Activated CD8-positive, alpha-beta memory T cell treated with anti-CD3 and anti-CD28 coated beads, Interleukin-2, amount 10 ng/mL, durations not matched to agents 7 days and 5 days (primary cell): ENCODE measurements around the gene ROS1. TPM values are rescaled to one million over a fixed set of nuclear protein-coding genes. Genes with fewer than 3 reads are reported as not detected.

ENCODE experiments used
- ATAC-seq: fragments of 150-1000 bp; cut with Tn5 transposase; one replicate; pipeline ENCODE4 v1.10.0; 2021; ENCODE audit warnings: moderate library complexity
- CTCF ChIA-PET: fragments of 350-600 bp; sonication (Branson Sonifier 250); formaldehyde crosslinking; loops from one replicate; lab custom pipeline; 2021; ENCODE audit warnings: antibody characterized with exemption; lab: Charles Lee
- DNase-seq: peaks from one replicate; pipeline ENCODE4 v3.0.0-alpha.2; 2020
- H3K27ac Mint-ChIP-seq: one replicate; pipeline ENCODE4 v1.8.0; 2021; ENCODE audit warnings: mild to moderate bottlenecking, mixed read lengths
- H3K27me3 Mint-ChIP-seq: one replicate; pipeline ENCODE4 v1.8.0; 2021; ENCODE audit warnings: mixed read lengths
- H3K36me3 Mint-ChIP-seq: one replicate; pipeline ENCODE4 v1.8.0; 2021; ENCODE audit warnings: mild to moderate bottlenecking, mixed read lengths
- H3K4me1 Mint-ChIP-seq: one replicate; pipeline ENCODE4 v1.8.0; 2021; ENCODE audit warnings: mixed read lengths
- H3K4me3 Mint-ChIP-seq: one replicate; pipeline ENCODE4 v1.8.0; 2021; ENCODE audit warnings: mild to moderate bottlenecking, moderate library complexity, mixed read lengths
- H3K9me3 Mint-ChIP-seq: one replicate; pipeline ENCODE4 v1.8.0; 2022; ENCODE audit warnings: low read depth, mixed read lengths
- total RNA-seq, 2 experiments: library from RNA; stranded (reverse); gene quantifications; one replicate each; pipeline ENCODE4 v1.2.3, GENCODE V29; 2021

Gene ROS1
- total RNA-seq, 2 experiments from 2014 or later, result not detected

DNA sequence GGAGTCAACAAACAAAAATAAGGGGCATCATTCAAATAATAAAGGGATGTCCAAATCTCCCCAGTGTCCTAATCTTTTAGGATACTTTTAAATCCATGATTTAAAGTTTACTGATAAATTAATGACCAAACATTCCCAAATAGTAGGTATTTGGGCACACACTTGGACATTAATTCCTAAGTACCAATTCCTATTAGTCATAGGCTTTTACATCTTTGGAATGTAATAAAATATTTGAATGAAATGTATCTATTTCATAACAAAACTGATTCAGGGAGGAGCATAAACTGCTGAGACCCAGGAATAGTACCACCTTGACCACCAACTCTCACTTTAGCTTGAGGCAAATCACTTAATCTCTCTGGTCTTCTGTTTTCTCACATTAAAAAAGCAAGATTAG is 116.1 kb downstream of the ROS1 start:
- Mint-ChIP-seq H3K27me3 (peaks cover 6% of the 10 kb centered on the region), H3K9me3 (no peaks in the 10 kb centered on the region), H3K27ac (no peak overlapping the region), H3K36me3 (no peaks in the 10 kb centered on the region), H3K4me1 (no peaks in the 10 kb centered on the region), H3K4me3 (no peak overlapping the region)
- CTCF ChIA-PET, result no interaction called here
- DNase-seq, result no peak
- no peak for ATAC-seq

DNA sequence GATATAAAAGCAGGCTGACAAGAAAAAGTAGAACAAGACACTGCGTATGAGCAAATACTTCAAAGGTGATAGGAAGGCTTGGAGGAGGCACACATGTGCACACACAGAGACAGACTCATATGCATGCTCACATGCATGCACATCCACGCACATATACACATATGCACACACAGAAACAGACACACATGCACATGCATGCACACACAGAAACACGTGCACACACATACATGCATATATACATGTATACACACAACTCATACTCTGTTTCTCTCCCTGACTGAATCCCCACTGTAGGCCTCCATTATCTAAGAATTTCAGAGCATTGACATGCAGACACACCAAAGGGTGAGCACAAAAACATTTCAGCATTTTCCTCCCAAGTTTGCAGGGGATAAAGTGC is 116.7 kb downstream of the ROS1 start:
- H3K27me3 Mint-ChIP-seq, result peaks cover 6% of the 10 kb centered on the region
- DNase-seq (no peak), ATAC-seq (no peak)
- CTCF ChIA-PET, result no interaction called here
- H3K4me1 Mint-ChIP-seq, result no peaks in the 10 kb centered on the region
- H3K36me3 Mint-ChIP-seq, result no peaks in the 10 kb centered on the region
- no peak overlapping the region for H3K4me3 Mint-ChIP-seq
- H3K9me3 Mint-ChIP-seq, result no peaks in the 10 kb centered on the region
- no peak overlapping the region for H3K27ac Mint-ChIP-seq

- Mint-ChIP-seq H3K27me3 (peaks cover 6% of the 10 kb centered on the region), H3K4me3 (no peak overlapping the region), H3K9me3 (no peaks in the 10 kb centered on the region), H3K27ac (no peak overlapping the region), H3K4me1 (no peaks in the 10 kb centered on the region), H3K36me3 (no peaks in the 10 kb centered on the region)
- no peak for DNase-seq
- no peak for ATAC-seq
- CTCF ChIA-PET, result no interaction called here
Measured at GRCh38 chr6:117307655-117308054, 118.1 kb downstream of the ROS1 start.

DNA sequence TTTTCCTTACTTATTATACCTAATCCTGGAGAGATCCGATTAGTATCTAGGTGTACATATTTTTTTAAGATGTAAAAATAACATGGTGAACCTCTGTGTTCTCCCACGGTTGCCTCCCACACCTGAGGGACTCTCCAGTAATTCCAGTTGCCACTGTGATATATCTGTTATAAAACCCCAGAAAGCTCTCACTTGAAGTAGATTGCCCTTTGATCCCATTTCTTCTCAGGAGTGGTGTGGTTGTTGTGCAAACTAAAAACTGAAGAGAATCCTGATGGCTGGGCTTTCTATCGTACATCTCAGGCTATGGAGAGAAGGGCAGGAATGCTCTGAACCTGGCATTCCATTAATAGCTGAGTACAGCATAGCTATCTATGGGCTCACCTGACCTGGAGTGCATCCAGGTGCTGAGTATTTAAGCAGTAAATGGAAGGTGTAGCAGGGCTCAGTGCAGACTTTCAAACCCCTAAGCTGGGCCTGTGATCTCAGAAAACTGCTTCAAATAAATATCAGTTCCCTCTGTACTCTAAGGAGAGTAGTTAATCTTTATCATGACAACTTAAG is 119.4 kb downstream of the ROS1 start:
- ATAC-seq, result no peak
- CTCF ChIA-PET, result no interaction called here

DNA sequence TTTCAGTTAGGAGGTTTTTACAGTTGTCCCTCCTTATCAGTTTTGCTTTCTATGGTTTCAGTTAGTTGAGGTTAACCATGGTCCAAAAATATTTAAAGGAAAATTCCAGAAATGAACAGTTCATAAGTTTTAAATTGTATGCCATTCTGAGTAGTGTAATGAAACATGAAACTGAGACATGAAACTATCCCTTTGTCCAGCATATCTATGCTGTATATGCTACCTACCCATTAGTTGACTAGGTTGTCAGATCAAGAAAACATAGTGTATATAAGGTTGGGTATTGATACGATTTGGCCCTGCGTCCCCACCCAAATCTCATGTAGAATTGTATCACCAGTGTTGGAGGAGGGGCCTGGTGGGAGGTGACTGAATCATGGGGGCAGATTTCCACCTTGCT is 121.3 kb downstream of the ROS1 start:
- ATAC-seq, result no peak
- H3K9me3 Mint-ChIP-seq, result no peaks in the 10 kb centered on the region
- no peak for DNase-seq
- H3K4me3 Mint-ChIP-seq, result no peak overlapping the region
- no peaks in the 10 kb centered on the region for H3K36me3 Mint-ChIP-seq
- CTCF ChIA-PET, result no interaction called here
- no peak overlapping the region for H3K27ac Mint-ChIP-seq
- H3K27me3 Mint-ChIP-seq, result peaks cover 4% of the 10 kb centered on the region
- no peaks in the 10 kb centered on the region for H3K4me1 Mint-ChIP-seq

More for the DNA sequence above, 119.4 kb downstream of the ROS1 start:
- Mint-ChIP-seq H3K27me3 (peaks cover 3% of the 10 kb centered on the region), H3K36me3 (no peaks in the 10 kb centered on the region), H3K4me3 (no peak overlapping the region), H3K9me3 (no peaks in the 10 kb centered on the region), H3K4me1 (no peaks in the 10 kb centered on the region), H3K27ac (no peak overlapping the region)
- no peak for DNase-seq

GRCh38 chr6:117303323-117303722 is 122.4 kb downstream of the ROS1 start:
- Mint-ChIP-seq H3K4me1 (no peaks in the 10 kb centered on the region), H3K9me3 (no peaks in the 10 kb centered on the region), H3K36me3 (no peaks in the 10 kb centered on the region), H3K4me3 (no peak overlapping the region), H3K27me3 (peaks cover 2% of the 10 kb centered on the region), H3K27ac (no peak overlapping the region)
- DNase-seq, result no peak
- CTCF ChIA-PET, result no interaction called here
- ATAC-seq, result no peak

GRCh38 chr6:117298941-117299340 is 126.8 kb downstream of the ROS1 start:
- ATAC-seq (no peak), DNase-seq (no peak)
- Mint-ChIP-seq H3K27ac (no peak overlapping the region), H3K27me3 (peaks cover 4% of the 10 kb centered on the region), H3K4me1 (no peaks in the 10 kb centered on the region), H3K4me3 (no peak overlapping the region), H3K9me3 (no peaks in the 10 kb centered on the region), H3K36me3 (no peaks in the 10 kb centered on the region)
- CTCF ChIA-PET, result no interaction called here

- Mint-ChIP-seq H3K36me3 (no peaks in the 10 kb centered on the region), H3K4me3 (no peak overlapping the region), H3K27ac (no peak overlapping the region), H3K27me3 (peaks cover 6% of the 10 kb centered on the region), H3K4me1 (no peaks in the 10 kb centered on the region), H3K9me3 (no peaks in the 10 kb centered on the region)
- ATAC-seq (no peak), DNase-seq (no peak)
- CTCF ChIA-PET, result no interaction called here
Measured at GRCh38 chr6:117290173-117290846, 135.4 kb downstream of the ROS1 start.

- Mint-ChIP-seq H3K4me1 (no peaks in the 10 kb centered on the region), H3K9me3 (no peaks in the 10 kb centered on the region), H3K27ac (no peak overlapping the region), H3K36me3 (no peaks in the 10 kb centered on the region), H3K27me3 (peaks cover 6% of the 10 kb centered on the region), H3K4me3 (no peak overlapping the region)
- CTCF ChIA-PET, result no interaction called here
- DNase-seq (no peak), ATAC-seq (no peak)
Measured at GRCh38 chr6:117288083-117288715, 137.5 kb downstream of the ROS1 start.

GRCh38 chr6:117280922-117281321 is 144.8 kb downstream of the ROS1 start:
- peaks cover 20% of the 10 kb centered on the region for H3K27me3 Mint-ChIP-seq
- CTCF ChIA-PET, result no interaction called here
- ATAC-seq (no peak), DNase-seq (no peak)
- H3K4me3 Mint-ChIP-seq, result no peak overlapping the region
- H3K36me3 Mint-ChIP-seq, result no peaks in the 10 kb centered on the region
- H3K4me1 Mint-ChIP-seq, result no peaks in the 10 kb centered on the region
- H3K9me3 Mint-ChIP-seq, result no peaks in the 10 kb centered on the region
- no peak overlapping the region for H3K27ac Mint-ChIP-seq

DNA sequence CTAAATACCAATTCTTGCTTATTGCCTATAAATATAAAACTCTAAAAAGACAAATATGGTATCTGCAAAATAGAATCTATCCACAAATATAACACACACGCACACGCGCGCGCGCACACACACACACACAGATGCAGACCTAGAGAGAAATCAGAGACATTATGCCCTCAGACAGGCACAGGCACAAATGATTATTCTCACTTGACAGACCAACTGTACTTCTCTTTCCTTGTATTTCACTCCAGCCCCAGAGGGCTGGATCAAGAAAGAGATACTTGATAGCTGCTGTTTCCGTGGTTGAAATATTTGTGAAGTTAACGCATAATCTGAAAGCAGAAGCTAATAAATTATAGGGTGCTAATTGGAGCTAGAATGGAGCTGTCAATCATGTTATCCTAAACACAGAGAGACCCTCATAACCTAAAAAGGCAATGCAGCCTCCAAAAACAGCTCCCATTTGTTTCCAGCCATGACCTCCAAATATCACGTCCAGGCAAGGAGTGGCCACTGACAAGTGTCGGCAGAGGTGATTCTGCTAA is 148.9 kb downstream of the ROS1 start:
- H3K27ac Mint-ChIP-seq, result no peak overlapping the region
- no peaks in the 10 kb centered on the region for H3K4me1 Mint-ChIP-seq
- H3K36me3 Mint-ChIP-seq, result no peaks in the 10 kb centered on the region
- CTCF ChIA-PET, result no interaction called here
- no peak for ATAC-seq
- peaks cover 51% of the 10 kb centered on the region for H3K27me3 Mint-ChIP-seq
- DNase-seq, result no peak
- no peaks in the 10 kb centered on the region for H3K9me3 Mint-ChIP-seq
- H3K4me3 Mint-ChIP-seq, result no peak overlapping the region

- CTCF ChIA-PET, result no interaction called here
- Mint-ChIP-seq H3K4me1 (no peaks in the 10 kb centered on the region), H3K27me3 (peaks cover 58% of the 10 kb centered on the region), H3K27ac (no peak overlapping the region), H3K9me3 (no peaks in the 10 kb centered on the region), H3K4me3 (no peak overlapping the region), H3K36me3 (peaks cover 1% of the 10 kb centered on the region)
- no peak for DNase-seq
- ATAC-seq, result no peak
Measured at GRCh38 chr6:117275711-117276110, 150.0 kb downstream of the ROS1 start.

GRCh38 chr6:117275205-117275604 is 150.5 kb downstream of the ROS1 start:
- CTCF ChIA-PET, result no interaction called here
- Mint-ChIP-seq H3K4me3 (no peak overlapping the region), H3K36me3 (peaks cover 1% of the 10 kb centered on the region), H3K27ac (no peak overlapping the region), H3K4me1 (no peaks in the 10 kb centered on the region), H3K27me3 (peaks cover 58% of the 10 kb centered on the region), H3K9me3 (no peaks in the 10 kb centered on the region)
- DNase-seq (no peak), ATAC-seq (no peak)

DNA sequence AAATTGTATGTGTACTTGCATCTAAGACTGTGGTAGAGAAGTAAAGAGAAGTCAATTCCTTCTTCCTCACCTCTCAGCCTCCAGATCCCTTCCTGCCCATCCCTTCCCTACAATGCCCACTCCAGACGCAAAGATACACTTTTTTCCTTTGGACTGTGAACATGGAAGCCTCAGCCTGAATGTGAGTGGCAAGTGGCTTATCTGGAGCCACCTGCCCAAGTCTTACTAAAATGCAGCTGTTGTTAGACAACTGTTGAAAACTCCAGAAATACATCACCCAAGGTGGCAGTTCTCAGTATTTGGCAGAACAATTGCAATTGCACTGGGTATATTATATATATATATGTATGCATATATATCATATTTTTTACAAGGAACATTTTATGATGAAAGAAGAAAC is 152.9 kb downstream of the ROS1 start:
- CTCF ChIA-PET, result interaction anchor here (1.2 kb wide), 1 partner anchor 11 kb away, joined by 4 read pairs; no protein-coding TSS in a partner anchor
- H3K4me3 Mint-ChIP-seq, result no peak overlapping the region
- H3K9me3 Mint-ChIP-seq, result no peaks in the 10 kb centered on the region
- ATAC-seq (no peak), DNase-seq (no peak)
- peaks cover 1% of the 10 kb centered on the region for H3K36me3 Mint-ChIP-seq
- peaks cover 75% of the 10 kb centered on the region for H3K27me3 Mint-ChIP-seq
- H3K27ac Mint-ChIP-seq, result no peak overlapping the region
- H3K4me1 Mint-ChIP-seq, result peaks cover 2% of the 10 kb centered on the region
